HTR-8/SVneo (cell line): Measurements from ENCODE around the gene RFX3.

Experiments
- DNase-seq: peaks from one replicate; pipeline ENCODE4 v3.0.0; 2011; ENCODE audit warnings: low spot score, mixed read lengths; ENCODE audit not compliant: insufficient read length
- FAIRE-seq: peaks from 2 replicates; lab custom pipeline; 2011; peaks lifted over from hg19 to GRCh38; lab: Jason Lieb, UNC

Gene RFX3

GRCh38 chr9:3177936-3178335 is 347.9 kb downstream of the RFX3 start:
- DNase-seq, result no peak
- no peak for FAIRE-seq

DNA sequence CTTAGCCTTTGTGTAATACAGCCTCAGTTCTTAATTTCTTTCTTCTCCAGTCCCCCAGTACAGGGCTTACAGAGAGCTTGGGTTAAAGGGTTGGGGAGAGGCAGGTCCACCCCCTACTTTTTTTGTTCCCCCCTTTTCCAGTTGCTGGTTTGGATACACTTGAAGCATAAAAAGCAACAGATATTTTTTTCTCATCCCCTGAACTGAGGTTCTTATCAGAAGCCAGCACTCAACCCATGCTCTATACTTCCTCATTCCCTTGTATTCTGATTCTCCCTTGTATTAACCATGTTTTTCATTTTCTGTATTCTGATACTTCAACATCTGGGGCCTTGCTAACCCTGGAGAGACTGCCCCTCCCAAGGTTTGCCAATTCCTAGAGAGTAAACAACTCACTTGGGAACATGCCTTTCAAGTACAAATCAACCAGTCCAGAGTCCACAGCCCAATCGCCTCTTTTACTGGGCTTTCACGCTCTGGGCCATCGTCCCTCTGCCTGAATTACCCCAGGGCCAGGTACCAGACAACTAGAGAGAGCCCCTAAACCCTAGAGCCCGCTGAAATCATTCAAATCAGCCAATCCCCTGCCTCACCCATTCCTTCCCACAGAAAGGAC is 348.5 kb downstream of the RFX3 start:
- DNase-seq (no peak), FAIRE-seq (no peak)

- no peak for DNase-seq
- FAIRE-seq, result no peak
These were observed 352.4 kb downstream of the RFX3 start for GRCh38 chr9:3173374-3173773.

DNA sequence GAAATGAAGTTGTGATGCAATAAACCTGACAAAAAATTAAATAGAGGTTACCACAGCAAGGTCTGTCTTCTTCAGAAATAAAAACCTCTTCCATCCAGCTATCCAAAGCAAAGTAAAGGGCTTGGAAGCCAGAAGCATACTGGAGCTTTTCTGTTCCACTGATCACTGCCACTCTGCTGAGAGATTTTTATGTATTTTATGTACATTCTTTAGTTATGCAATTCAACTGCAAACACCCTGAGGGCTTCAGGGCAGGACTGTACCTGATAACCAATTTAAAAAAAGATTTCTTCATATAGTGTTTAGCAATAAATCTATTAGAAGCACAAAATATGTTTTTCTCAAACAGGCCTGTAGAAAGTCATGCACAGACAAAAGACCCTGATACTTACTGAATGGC is 355.0 kb downstream of the RFX3 start:
- DNase-seq, result no peak
- FAIRE-seq, result no peak
